Choroid plexus epithelial cell (primary cell): ENCODE measurements around the gene CFAP45.

Experiments
- DNase-seq: peaks from one replicate; pipeline ENCODE4 v3.0.0-alpha.2; 2010; ENCODE audit warnings: low read depth
- H3K4me3 ChIP-seq: 2 replicates; pipeline ENCODE4 v1.5.1; 2011; ENCODE audit warnings: low read depth, mild to moderate bottlenecking, control low read depth, low read length, moderate library complexity
- CTCF ChIP-seq: conservative IDR thresholded peaks from 2 replicates; pipeline ENCODE4 v1.5.1; 2011; ENCODE audit warnings: low read depth, mild to moderate bottlenecking, control low read depth, inconsistent platforms, low read length, moderate library complexity

CFAP45 gene

GRCh38 chr1:159872891-159873290, 27.1 kb downstream of the CFAP45 start:
- DNase-seq = no peak
- TF ChIP-seq CTCF = no peak
- H3K4me3 ChIP-seq = no peak overlapping the region

DNA sequence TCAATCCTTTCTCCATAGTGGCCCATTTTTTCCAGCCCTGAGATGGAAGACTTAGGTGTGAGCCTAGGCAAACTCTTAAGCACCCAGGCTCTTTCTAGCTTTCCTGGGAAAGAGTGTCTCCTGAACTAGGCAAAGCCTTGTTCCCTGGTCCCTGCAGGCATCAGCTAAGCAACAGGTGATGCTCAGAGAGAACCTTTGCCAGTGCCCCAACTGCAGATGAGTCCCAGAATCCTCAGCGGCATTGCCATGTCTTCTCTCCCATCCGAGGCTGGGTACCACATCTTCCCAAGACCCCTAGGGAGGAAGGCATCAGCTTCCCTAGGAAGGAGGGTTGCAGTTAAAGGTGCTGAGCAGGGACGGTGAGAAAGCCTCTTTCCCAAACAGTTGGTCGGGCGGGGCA, 29.3 kb downstream of the CFAP45 start:
- H3K4me3 ChIP-seq = no peak overlapping the region
- no peak for DNase-seq
- TF ChIP-seq CTCF = no peak

- no peak overlapping the region for H3K4me3 ChIP-seq
- DNase-seq = no peak
- TF ChIP-seq CTCF = no peak
Observed at GRCh38 chr1:159869607-159870006, 30.4 kb downstream of the CFAP45 start.

DNA sequence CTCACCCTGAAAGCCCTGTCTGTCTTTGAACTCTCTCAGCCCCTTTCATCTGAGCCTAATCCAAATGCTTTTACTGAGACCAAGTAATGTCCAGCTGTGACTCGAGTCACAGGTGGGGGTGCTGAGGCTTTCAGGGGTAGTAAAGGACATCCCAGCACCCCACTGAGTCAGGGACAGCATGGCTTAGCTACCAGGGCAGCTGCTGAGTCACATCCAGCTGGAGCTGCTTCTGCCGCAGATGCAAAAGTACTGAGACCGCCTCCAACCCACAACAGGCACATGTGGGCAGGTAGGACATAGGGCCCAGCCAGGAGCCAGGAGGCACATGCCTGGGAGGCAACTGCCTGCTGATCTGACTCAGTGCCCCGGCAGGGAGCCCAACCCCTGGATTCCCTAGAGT, 30.8 kb downstream of the CFAP45 start:
- DNase-seq = peak; percentile 72
- no peak overlapping the region for H3K4me3 ChIP-seq
- TF ChIP-seq CTCF = no peak

DNA sequence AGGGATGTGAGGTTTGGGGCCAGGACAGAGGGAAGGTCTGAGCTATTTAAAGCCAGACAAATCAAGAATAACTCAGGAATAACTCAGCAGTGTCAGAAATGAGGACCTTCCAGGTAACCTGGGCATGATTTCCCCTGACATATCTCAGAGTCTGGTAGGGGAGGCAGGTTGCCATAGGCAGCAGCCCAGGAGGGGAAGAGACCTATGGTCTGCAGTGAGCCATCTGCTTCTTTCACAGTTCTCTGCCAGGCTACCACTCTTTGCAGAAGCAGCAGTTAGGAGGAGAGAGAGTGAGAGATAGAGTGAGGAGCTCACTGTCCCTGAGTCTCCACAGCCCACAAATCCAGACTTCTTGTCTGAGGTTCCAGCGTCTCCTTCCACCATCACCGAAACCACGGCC, 31.2 kb downstream of the CFAP45 start:
- no peak for TF ChIP-seq CTCF

DNA sequence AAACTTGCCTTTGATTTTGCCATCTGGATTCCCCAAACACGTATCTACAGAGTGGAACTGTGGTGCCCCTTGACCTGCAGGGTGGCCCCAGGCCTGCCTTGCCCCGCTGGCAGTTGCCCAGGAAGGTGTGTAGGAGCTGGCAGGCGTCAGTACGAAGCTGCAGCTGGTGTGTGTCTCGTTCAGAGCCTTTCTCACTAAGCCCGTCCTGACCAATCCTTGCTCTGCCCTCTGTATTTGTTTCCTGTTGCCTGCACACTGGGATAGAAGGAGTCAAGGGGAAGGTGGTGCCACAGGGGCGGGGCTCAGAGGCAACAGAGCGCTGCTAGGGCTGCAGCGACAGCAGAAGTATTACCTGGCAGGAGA, 32.3 kb downstream of the CFAP45 start:
- no peak overlapping the region for H3K4me3 ChIP-seq
- DNase-seq = peak; percentile 39
- TF ChIP-seq CTCF = no peak

More for the DNA sequence above, 31.2 kb downstream of the CFAP45 start:
- no peak overlapping the region for H3K4me3 ChIP-seq
- no peak for DNase-seq

GRCh38 chr1:159866905-159867663, 32.9 kb downstream of the CFAP45 start:
- no peak overlapping the region for H3K4me3 ChIP-seq
- TF ChIP-seq CTCF = no peak
- no peak for DNase-seq
